HG03378 (cell line): Measurements from ENCODE around the gene DAGLB.
A peak's percentile ranks its signal among the peaks of the same experiment; 100 is the strongest.
"Not testable (repeated sequence)": the region's sequence is repeated elsewhere in the genome, so short reads cannot be mapped to it uniquely, and the experiment has no call there.

ENCODE experiments used
- ATAC-seq: cut with Tn5 transposase; IDR thresholded peaks from one replicate; pipeline ENCODE4 v1.9.1; 2021; ENCODE audit warnings: mild to moderate bottlenecking, moderate library complexity; ENCODE audit not compliant: unreplicated experiment

DAGLB gene

DNA sequence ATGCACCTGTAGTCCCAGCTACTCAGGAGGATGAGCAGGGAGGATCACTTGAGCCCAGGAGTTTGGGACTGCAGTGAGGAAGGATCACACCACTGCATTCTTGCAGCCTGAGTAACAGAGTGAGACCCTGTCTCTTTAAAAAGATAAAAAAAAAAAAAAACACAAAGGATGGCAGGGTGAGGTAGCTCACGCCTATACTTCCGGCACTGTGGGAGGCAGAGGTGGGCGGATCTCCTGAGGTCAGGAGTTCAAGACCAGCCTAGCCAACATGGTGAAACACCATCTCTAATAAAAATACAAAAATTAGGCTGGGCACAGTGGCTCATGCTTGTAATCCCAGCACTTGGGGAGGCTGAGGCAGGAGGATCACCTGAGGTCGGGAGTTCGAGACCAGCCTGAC is 15.9 kb upstream of the DAGLB start:
- ATAC-seq, result not testable (repeated sequence)

- ATAC-seq, result no peak
These were observed 14.3 kb upstream of the DAGLB start for GRCh38 chr7:6461946-6462550.

DNA sequence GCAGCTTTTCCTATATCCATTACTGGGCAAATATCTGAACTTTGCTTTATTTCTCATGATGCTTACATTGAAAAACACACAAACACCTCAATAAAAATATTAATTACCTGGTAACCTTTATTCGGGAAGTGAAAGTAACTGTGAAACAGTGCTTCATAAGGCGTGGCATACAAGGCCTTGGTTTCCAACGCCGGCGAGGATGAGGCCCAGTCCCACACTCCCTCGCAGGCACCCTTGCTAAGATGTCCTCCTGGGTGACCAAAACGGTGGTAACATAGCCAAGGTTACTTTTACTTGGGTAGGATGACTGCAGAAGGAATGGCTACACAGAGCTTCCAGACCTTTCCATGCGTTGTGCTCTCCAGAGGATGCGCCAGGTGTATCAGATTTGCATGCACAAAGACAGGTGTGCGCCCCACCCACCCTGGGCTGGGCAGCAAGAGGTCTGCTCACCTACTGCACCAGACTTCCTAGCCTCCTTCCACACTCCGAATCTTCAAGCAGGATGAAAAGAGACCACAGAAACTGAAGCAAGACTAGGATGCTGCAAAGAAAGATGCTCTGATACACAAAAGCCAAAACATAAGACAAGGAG is 13.3 kb upstream of the DAGLB start:
- ATAC-seq, result no peak

- no peak for ATAC-seq
These were observed 12.5 kb upstream of the DAGLB start for GRCh38 chr7:6460303-6460702.

DNA sequence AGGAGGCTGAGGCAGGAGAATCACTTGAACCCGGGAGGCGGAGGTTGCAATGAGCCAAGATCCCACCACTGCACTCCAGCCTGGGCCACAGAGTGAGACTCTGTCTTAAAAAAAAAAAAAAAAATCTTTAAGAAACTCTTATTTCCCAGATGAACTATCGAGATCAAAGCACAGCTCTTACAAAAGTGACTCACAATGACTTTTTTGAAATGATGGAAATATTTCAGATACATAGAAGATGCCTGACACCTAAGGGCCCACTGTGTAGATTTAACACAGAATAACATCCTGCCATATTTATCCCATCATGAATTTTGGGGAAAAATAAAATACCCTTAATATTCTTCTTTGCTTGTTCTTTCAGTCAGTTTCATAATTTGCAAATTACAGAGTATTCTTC is 10.9 kb upstream of the DAGLB start:
- not testable (repeated sequence) for ATAC-seq

GRCh38 chr7:6453734-6454133 is 6.0 kb upstream of the DAGLB start:
- ATAC-seq, result no peak

- ATAC-seq, result no peak
These were observed 3.5 kb upstream of the DAGLB start for GRCh38 chr7:6451224-6451705.

DNA sequence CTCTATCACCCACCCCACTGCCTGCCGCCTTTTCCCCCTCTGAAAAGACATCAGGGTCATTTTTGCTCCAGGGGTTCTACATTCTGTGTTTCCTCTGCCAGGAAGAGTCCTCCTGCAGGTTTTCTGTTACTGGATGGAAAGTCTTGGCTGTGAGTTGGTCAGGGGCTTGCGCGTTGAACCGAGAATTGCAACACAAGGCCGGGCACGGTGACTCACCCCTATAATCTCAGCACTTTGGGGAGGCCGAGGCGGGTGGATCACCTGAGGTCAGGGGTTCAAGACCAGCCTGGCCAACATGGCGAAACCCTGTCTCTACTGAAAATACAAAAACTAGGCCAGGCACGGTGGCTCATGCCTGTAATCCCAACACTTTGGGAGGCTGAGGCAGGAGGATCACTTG is 2.8 kb upstream of the DAGLB start:
- ATAC-seq, result not testable (repeated sequence)

GRCh38 chr7:6449884-6450283 is 2.1 kb upstream of the DAGLB start:
- not testable (repeated sequence) for ATAC-seq

- ATAC-seq, result no peak
These were observed 1.3 kb upstream of the DAGLB start for GRCh38 chr7:6448943-6449543.

- peak; percentile 20 for ATAC-seq
These were observed 745 bp downstream of the DAGLB start for GRCh38 chr7:6446838-6447580.

GRCh38 chr7:6444516-6445269 is 3.1 kb downstream of the DAGLB start:
- no peak for ATAC-seq

DNA sequence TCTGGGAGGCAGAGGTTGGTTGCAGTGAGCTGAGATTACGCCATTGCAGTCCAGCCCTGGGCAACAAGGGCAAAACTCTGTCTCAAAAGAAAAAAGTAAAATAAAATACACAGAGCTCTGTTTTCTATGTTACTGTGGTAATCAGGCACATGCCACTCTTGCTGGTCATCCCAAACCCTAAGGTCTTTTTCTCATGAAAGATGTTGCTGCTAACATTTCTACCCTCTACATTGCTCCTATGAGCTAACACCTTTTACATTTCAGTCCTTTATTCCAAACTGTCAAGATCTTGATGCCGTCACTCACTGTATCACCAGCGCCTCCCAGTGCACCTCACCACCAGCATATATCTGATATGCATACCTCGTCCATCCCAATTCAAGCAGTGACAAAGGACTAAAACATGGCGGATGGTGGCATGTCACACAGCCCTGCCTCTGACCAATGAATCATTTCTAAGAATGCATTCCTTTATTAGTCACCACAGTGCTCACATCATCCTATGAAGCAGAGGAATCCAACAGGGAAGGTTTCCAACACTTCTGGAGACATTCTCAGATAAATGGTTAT is 4.3 kb downstream of the DAGLB start:
- no peak for ATAC-seq

- ATAC-seq, result no peak
These were observed 5.6 kb downstream of the DAGLB start for GRCh38 chr7:6442114-6442513.

- ATAC-seq, result no peak
These were observed 7.4 kb downstream of the DAGLB start for GRCh38 chr7:6440381-6440780.

- ATAC-seq, result no peak
These were observed 9.3 kb downstream of the DAGLB start for GRCh38 chr7:6438427-6438826.

DNA sequence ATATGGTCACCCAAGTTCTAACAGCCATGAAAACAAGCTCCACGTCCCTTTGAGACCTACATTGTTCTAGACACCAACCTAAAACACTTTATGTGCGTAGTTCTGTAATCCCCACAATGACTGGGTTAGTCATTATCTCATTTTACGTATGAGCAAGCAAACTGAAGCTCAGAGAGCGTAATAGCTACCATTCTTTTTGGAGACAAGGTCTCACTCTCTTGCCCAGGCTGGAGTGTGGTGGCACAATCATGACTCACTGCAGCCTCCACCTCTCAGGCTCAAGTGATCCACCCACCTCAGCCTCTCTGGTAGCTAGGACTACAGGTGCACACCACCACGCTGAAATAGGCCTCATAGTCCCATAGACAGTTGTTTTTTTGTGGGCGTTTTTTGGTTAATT is 10.5 kb downstream of the DAGLB start:
- ATAC-seq, result no peak

- no peak for ATAC-seq
These were observed 11.4 kb downstream of the DAGLB start for GRCh38 chr7:6436385-6436685.

- ATAC-seq, result peak; percentile 70
These were observed 12.0 kb downstream of the DAGLB start for GRCh38 chr7:6435486-6436384.
